HG02884 (cell line): Measurements from ENCODE around the gene ING4.

Experiments used
- ATAC-seq: cut with Tn5 transposase; IDR thresholded peaks from one replicate; pipeline ENCODE4 v1.9.1; 2021; ENCODE audit warnings: mild to moderate bottlenecking, moderate library complexity; ENCODE audit not compliant: unreplicated experiment

Gene ING4

DNA sequence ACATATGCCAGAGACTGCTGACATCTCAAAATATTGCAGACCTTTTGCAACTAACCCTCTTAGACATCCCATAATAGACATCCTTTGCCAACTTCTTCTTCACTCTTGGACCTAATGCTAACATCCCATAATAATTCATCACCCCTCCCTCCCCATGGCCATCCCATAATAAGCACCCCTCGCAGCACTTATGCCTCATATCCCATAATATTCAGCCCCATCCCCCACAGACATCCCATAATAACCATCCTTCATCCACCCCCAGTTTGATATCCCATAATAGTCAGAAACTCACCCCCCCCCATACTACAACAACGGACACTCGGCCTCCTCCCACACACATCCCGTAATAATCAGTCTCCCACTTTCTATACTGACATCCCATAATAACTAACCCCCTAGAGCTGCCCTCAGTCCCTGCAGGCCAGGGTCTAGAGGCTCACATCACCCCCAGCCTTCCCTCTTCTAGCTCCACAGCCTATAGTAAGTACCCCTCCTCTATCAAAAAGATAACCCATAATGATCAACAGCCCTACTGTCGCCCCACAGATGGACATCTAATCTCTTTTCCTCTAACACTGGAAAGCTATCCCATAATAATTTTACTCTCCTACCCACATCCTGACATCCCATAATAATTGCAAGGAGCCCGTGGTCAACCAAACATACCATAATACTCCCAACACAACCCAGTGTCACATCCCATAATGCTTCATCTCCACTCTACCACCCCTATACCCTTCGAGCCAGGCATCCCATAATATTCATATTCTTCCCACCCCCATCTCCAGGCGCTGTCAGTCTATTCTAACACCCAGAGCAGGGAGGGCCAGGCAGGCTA, 54.9 kb downstream of the ING4 start:
- no peak for ATAC-seq

DNA sequence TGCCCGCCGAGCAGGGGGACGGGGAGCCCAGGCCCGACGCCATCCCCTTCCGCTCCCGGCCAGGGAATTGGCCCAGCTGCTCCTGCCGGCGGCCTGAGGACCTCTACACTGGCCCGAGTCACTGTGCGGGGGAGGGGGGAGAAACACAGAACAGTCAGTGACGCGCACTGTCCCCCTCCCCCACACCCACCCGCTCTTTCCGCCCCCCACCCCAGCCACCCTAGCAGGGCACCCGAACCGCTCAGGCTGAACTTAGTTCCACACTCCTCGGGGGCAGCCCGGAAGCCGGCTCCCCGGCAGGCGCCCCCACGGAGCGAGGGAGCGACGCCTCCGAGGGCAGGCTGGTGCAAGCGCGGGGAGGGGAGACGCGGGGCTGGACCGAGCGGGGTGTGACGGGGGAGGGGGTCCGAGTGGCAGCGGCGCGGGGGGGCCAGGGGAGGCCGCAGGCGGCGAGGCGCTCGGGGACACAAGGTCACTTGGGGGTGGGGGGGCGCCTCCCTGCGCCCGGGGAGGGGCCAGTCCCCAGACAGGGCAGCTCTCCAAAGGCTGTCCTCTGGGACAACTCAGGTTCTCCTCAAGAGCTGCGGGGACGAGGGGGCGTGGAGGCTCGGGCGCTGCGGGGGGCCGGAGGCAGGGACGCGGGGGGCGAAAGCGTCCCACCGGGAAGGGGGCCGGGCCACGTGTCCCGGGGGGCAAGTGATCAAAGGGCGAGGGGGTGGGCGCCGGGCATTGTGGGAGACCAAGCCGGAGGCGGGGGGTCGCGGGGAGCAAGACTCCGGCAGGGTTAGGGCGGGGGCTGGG, 56.4 kb downstream of the ING4 start:
- ATAC-seq = no peak

DNA sequence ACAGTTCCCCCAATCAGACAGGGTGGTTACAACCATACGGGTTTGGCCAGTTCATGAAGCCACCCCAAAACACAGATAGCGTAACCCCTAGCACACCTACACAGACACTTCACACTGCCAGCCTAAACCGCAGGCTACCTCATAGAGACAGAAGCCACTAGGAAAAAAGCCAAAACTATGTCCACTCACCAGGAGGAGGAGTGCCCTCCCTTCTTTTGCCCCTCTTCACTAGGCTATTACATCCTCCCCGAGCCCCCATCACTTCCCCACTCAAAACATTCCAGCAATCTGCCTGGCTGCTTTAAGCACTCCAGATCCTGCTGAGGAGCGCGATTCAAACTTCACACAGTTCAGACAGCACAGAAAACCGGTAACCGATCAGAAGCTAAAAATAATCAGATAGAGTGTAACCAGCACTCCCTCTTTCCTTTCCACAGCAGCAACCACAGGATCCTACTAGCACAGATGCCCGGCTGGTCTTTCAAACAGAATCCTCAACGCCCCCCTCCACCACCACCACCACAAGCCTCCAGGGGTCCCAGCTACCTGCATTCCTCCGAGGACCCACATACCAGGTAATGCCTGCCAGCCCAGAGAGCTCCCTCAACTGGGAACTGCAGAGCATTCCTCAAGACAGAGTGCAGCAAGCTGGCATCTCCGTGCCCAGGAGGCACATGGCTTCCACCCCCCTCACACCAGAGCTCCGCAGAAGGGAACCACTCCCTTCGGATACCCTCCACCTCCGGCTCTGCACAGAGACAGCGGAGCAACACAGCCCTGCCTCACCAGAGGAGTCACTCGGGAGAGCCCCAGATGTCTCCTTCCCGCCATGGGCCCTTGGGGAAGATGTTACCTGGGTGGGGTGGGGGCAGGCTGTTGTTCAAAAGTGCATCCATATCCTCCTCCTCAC, 57.2 kb downstream of the ING4 start:
- no peak for ATAC-seq

DNA sequence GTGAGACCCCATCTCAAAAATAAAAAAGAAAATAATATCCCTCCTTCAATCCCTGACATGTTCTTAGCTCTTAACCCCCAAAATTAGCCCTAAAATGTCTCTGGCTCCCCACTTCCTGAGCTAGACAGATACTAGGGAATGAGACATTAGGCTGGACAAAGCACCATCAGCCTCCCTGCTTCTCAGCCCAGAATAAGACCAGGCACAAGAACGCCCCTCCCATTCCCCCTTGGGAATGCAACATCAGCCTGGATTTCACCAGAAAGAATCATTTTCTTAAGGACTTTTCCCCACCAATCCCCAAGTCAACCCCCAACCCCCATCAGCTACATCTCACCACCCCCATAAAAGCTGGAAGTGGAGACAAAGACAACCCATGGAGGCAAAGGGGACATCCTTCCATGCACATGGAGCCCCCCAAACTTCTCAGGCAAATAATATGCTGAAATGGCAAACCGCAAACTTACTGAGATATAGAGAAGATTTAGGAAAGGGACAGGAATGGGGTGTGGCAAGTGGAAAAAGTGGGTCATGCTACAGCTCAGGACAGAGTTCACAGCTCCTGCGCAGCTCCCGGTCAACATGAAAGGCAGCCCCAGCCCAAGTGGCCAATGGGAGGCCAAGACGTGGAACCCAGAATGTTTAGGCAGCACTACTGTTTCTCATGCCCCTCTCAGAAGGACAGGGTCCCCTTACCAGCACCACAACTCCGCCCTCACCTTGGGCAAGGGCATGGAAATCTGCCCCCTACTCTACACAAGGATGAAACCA, 58.5 kb downstream of the ING4 start:
- ATAC-seq = no peak

DNA sequence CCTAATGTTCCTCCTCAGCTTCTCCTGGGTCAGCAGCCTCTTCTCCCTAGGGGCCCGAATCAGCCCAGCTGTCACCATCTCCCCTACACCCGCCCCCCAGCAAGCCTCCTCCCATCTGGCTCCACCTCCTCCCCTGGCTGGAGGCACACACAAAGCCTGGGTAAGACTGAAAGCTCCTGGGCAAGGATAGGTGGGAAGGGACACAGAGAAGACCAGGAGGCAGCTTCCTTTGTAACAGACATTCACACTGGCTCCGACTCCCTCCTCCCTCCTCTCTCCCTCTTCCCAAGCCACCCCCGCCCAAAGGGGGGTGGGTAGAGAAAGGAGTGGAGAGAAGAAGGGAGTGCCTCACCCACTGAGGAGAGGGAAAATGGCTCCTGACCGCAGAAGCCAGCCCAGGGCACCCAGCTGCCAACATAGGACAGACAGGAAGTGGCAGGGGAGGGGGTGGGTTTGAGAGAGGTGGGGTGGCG, 59.8 kb downstream of the ING4 start:
- no peak for ATAC-seq

DNA sequence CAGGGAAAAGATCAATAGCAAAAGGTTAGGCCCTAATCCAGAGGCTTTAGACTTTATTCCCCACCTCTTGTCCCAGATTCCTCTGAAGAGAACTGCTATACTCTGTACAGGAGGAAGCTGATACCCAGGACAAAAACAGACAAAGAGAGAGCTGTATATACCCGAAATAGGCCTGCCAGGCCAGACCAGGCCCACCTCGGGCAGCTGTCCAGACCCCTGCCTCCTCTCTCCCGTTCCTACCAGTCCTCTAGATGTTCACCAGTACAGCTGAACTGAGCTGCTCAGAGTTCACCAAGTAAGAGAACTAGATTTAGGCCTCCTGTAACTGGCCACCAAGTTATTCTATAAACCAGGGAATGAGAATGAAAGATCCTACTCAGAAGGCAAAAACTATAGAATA, 60.4 kb downstream of the ING4 start:
- no peak for ATAC-seq
